ENCODE measurements around the gene GPANK1.

GRCh38 chr6:31677955-31678354, 13.2 kb upstream of the GPANK1 start:
- TF ChIP-seq CTCF (IDR thresholded peaks at IDR 0.05; ENCODE audit: low read depth, low read length): no peak
- TF ChIP-seq EZH2phosphoT487 (IDR thresholded peaks at IDR 0.05; ENCODE audit: low read depth): no peak

Data from OCI-LY3 (cell line).